ENCODE results near the gene HS6ST3. TPM values are rescaled to one million over a fixed set of nuclear protein-coding genes. Genes with fewer than 3 reads are reported as not detected.

Gene HS6ST3
- total and polyA plus RNA-seq, 2 experiments from 2014 or later = 0.11 TPM; not detected in 1

- TF ChIP-seq EZH2phosphoT487 (IDR thresholded peaks at IDR 0.05; ENCODE audit: insufficient read depth, low read depth) = no peak
- in situ Hi-C loops (cut with MboI) = no loop called here
- no peaks in the 10 kb centered on the region for H3K27me3 ChIP-seq (replicated peaks; ENCODE audit: insufficient read depth)
- no peak overlapping the region for H2AFZ ChIP-seq
- WGBS, 2 experiments (ENCODE audit: low coverage in 1 of 2, low lambda C conversion rate in 2 of 2, missing lambda C conversion rate in 2 of 2) = 44 to 45% methylated on average over 4 to 6 of the region's 6 CpGs
- H3K36me3 ChIP-seq (ENCODE audit: low read depth) = no peaks in the 10 kb centered on the region
- H3K9me3 ChIP-seq (ENCODE audit: low read depth) = no peaks in the 10 kb centered on the region
- no peaks in the 10 kb centered on the region for H3K79me2 ChIP-seq (ENCODE audit: insufficient read depth)
- no peak overlapping the region for H3K9ac ChIP-seq
- H4K20me1 ChIP-seq (ENCODE audit: insufficient read depth) = no peaks in the 10 kb centered on the region
- H3K4me3 ChIP-seq = no peak overlapping the region
- no peaks in the 10 kb centered on the region for H3K9me2 ChIP-seq (ENCODE audit: insufficient read depth)
- H3K27ac ChIP-seq = no peak overlapping the region
- H3F3A ChIP-seq (ENCODE audit: insufficient read depth) = no peaks in the 10 kb centered on the region
- H3K4me2 ChIP-seq (ENCODE audit: unreplicated experiment) = no peak overlapping the region
- H3K4me1 ChIP-seq (ENCODE audit: insufficient read depth) = no peaks in the 10 kb centered on the region
- no peak for DNase-seq
Measured at GRCh38 chr13:96481482-96481881, 391.6 kb downstream of the HS6ST3 start.

- Histone ChIP-seq H3K27me3 (replicated peaks; ENCODE audit: insufficient read depth) (no peaks in the 10 kb centered on the region), H4K20me1 (ENCODE audit: insufficient read depth) (no peaks in the 10 kb centered on the region), H3K9ac (no peak overlapping the region), H3K4me3 (no peak overlapping the region), H3K36me3 (ENCODE audit: low read depth) (no peaks in the 10 kb centered on the region), H3K9me2 (ENCODE audit: insufficient read depth) (no peaks in the 10 kb centered on the region), H2AFZ (no peak overlapping the region), H3K79me2 (ENCODE audit: insufficient read depth) (no peaks in the 10 kb centered on the region), H3F3A (ENCODE audit: insufficient read depth) (no peaks in the 10 kb centered on the region), H3K4me1 (ENCODE audit: insufficient read depth) (no peaks in the 10 kb centered on the region), H3K4me2 (ENCODE audit: unreplicated experiment) (no peak overlapping the region), H3K27ac (no peak overlapping the region), H3K9me3 (ENCODE audit: low read depth) (no peaks in the 10 kb centered on the region)
- WGBS, 2 experiments (ENCODE audit: low coverage in 1 of 2, low lambda C conversion rate in 2 of 2, missing lambda C conversion rate in 2 of 2) = 67 to 70% methylated on average over 5 of the region's 5 CpGs
- DNase-seq = no peak
- TF ChIP-seq EZH2 (IDR thresholded peaks at IDR 0.05; ENCODE audit: insufficient read depth, poor library complexity, severe bottlenecking) = no peak
- TF ChIP-seq EZH2phosphoT487 (IDR thresholded peaks at IDR 0.05; ENCODE audit: insufficient read depth, low read depth) = no peak
- in situ Hi-C loops (cut with MboI) = no loop called here
Measured at GRCh38 chr13:96490496-96490989, 400.6 kb downstream of the HS6ST3 start.

DNA sequence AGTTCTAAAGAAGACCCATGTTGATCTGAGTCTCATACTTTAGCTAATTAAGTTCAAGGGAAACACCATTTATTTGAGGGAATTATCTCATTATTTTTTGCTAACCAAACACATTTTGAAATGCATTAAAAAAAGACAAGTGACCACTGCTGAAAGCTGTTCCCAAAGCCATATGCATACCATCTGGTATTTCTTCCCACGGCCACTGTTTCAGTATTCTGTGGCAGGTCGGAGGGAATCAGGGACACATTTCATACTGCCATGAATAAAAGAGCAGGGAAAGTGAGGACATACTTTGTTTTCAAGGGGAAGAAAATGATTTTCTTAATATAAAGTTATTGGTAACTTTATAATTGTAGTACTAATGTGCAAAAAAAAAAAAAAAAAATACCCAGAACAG is 401.2 kb downstream of the HS6ST3 start:
- Histone ChIP-seq H2AFZ (no peak overlapping the region), H3K27me3 (replicated peaks; ENCODE audit: insufficient read depth) (no peaks in the 10 kb centered on the region), H3K9me3 (ENCODE audit: low read depth) (no peaks in the 10 kb centered on the region), H3K9me2 (ENCODE audit: insufficient read depth) (no peaks in the 10 kb centered on the region), H3K9ac (no peak overlapping the region), H3K4me1 (ENCODE audit: insufficient read depth) (no peaks in the 10 kb centered on the region), H4K20me1 (ENCODE audit: insufficient read depth) (no peaks in the 10 kb centered on the region), H3K79me2 (ENCODE audit: insufficient read depth) (no peaks in the 10 kb centered on the region), H3K36me3 (ENCODE audit: low read depth) (no peaks in the 10 kb centered on the region), H3K4me3 (no peak overlapping the region), H3K4me2 (ENCODE audit: unreplicated experiment) (no peak overlapping the region), H3K27ac (no peak overlapping the region), H3F3A (ENCODE audit: insufficient read depth) (no peaks in the 10 kb centered on the region)
- in situ Hi-C loops (cut with MboI) = no loop called here
- no peak for DNase-seq
- WGBS, 2 experiments (ENCODE audit: low coverage in 1 of 2, low lambda C conversion rate in 2 of 2, missing lambda C conversion rate in 2 of 2) = 63 to 68% methylated on average over 2 of the region's 2 CpGs
- TF ChIP-seq EZH2 (IDR thresholded peaks at IDR 0.05; ENCODE audit: insufficient read depth, poor library complexity, severe bottlenecking) (no peak), EZH2phosphoT487 (IDR thresholded peaks at IDR 0.05; ENCODE audit: insufficient read depth, low read depth) (no peak)

DNA sequence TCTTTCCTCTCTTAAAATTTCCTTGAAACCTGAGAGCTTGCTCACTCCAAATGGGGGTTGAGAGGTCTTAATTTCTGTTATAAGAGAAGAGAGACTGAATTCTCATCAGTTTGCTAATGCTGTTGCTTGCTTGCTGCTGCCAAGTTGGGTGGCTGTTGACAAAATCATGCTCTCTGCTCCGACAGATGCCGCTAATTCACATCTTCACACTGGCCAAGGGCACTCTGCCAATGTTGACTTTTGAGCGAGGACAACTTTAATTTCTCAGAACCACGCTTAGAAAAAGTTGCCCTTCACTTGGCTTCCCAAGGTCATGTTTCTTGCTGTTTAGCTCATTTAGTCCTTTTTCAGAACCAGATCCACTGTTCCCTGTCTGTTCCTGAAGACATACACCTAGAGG is 402.9 kb downstream of the HS6ST3 start:
- WGBS, 2 experiments (ENCODE audit: low coverage in 1 of 2, low lambda C conversion rate in 2 of 2, missing lambda C conversion rate in 2 of 2) = 3% methylated on average over 4 of the region's 4 CpGs
- Histone ChIP-seq H4K20me1 (ENCODE audit: insufficient read depth) (no peaks in the 10 kb centered on the region), H3K4me3 (no peak overlapping the region), H3K36me3 (ENCODE audit: low read depth) (no peaks in the 10 kb centered on the region), H3K9me3 (ENCODE audit: low read depth) (no peaks in the 10 kb centered on the region), H3K4me1 (ENCODE audit: insufficient read depth) (no peaks in the 10 kb centered on the region), H3K27me3 (replicated peaks; ENCODE audit: insufficient read depth) (no peaks in the 10 kb centered on the region), H3K79me2 (ENCODE audit: insufficient read depth) (no peaks in the 10 kb centered on the region), H3F3A (ENCODE audit: insufficient read depth) (no peaks in the 10 kb centered on the region), H3K9me2 (ENCODE audit: insufficient read depth) (no peaks in the 10 kb centered on the region), H3K27ac (no peak overlapping the region), H3K4me2 (ENCODE audit: unreplicated experiment) (no peak overlapping the region), H3K9ac (no peak overlapping the region), H2AFZ (no peak overlapping the region)
- DNase-seq = no peak
- TF ChIP-seq EZH2 (IDR thresholded peaks at IDR 0.05; ENCODE audit: insufficient read depth, poor library complexity, severe bottlenecking) = no peak
- TF ChIP-seq EZH2phosphoT487 (IDR thresholded peaks at IDR 0.05; ENCODE audit: insufficient read depth, low read depth) = no peak
- in situ Hi-C loops (cut with MboI) = no loop called here

- WGBS, 2 experiments (ENCODE audit: low coverage in 1 of 2, low lambda C conversion rate in 2 of 2, missing lambda C conversion rate in 2 of 2) = 61 to 74% methylated on average over 5 of the region's 5 CpGs
- in situ Hi-C loops (cut with MboI) = no loop called here
- no peak overlapping the region for H3K9ac ChIP-seq
- no peaks in the 10 kb centered on the region for H3K9me3 ChIP-seq (ENCODE audit: low read depth)
- H3K4me2 ChIP-seq (ENCODE audit: unreplicated experiment) = no peak overlapping the region
- no peaks in the 10 kb centered on the region for H3K9me2 ChIP-seq (ENCODE audit: insufficient read depth)
- no peaks in the 10 kb centered on the region for H3K36me3 ChIP-seq (ENCODE audit: low read depth)
- H4K20me1 ChIP-seq (ENCODE audit: insufficient read depth) = no peaks in the 10 kb centered on the region
- no peak overlapping the region for H2AFZ ChIP-seq
- H3K27me3 ChIP-seq (replicated peaks; ENCODE audit: insufficient read depth) = no peaks in the 10 kb centered on the region
- H3K79me2 ChIP-seq (ENCODE audit: insufficient read depth) = no peaks in the 10 kb centered on the region
- no peak overlapping the region for H3K27ac ChIP-seq
- no peak for DNase-seq
- no peak overlapping the region for H3K4me3 ChIP-seq
- H3F3A ChIP-seq (ENCODE audit: insufficient read depth) = no peaks in the 10 kb centered on the region
- no peaks in the 10 kb centered on the region for H3K4me1 ChIP-seq (ENCODE audit: insufficient read depth)
- TF ChIP-seq EZH2phosphoT487 (IDR thresholded peaks at IDR 0.05; ENCODE audit: insufficient read depth, low read depth) = no peak
- no peak for TF ChIP-seq EZH2 (IDR thresholded peaks at IDR 0.05; ENCODE audit: insufficient read depth, poor library complexity, severe bottlenecking)
Measured at GRCh38 chr13:96499656-96500055, 409.7 kb downstream of the HS6ST3 start.

Measured in GM23248 (cell line).